Measurements from ENCODE around the gene EFTUD2.

EFTUD2 gene

GRCh38 chr17:44907729-44908470 lies 8.7 kb upstream of the EFTUD2 start:
- Histone ChIP-seq H3K4me2 (ENCODE audit: low read length) (no peak overlapping the region), H3K9ac (ENCODE audit: low read length) (no peak overlapping the region), H3K4me1 (ENCODE audit: insufficient read depth, low read length, severe bottlenecking) (peaks cover 6% of the 10 kb centered on the region), H2AFZ (ENCODE audit: low read length) (no peak overlapping the region), H3F3A (ENCODE audit: insufficient read depth, low read length) (no peaks in the 10 kb centered on the region), H3K27ac (ENCODE audit: low read depth, low read length, poor library complexity, severe bottlenecking) (no peak overlapping the region), H3K36me3 (ENCODE audit: insufficient read depth, low read length) (no peaks in the 10 kb centered on the region), H3K9me2 (ENCODE audit: low read depth, low read length) (no peaks in the 10 kb centered on the region), H4K20me1 (ENCODE audit: insufficient read depth, low read length) (no peaks in the 10 kb centered on the region), H3K27me3 (ENCODE audit: insufficient read depth, low read length) (peaks cover 10% of the 10 kb centered on the region), H3K4me3 (ENCODE audit: low read depth, low read length, poor library complexity, severe bottlenecking) (no peak overlapping the region), H3K9me3 (ENCODE audit: low read length) (no peaks in the 10 kb centered on the region), H3K79me2 (ENCODE audit: insufficient read depth, low read length) (no peaks in the 10 kb centered on the region)
- no peak for TF ChIP-seq CTCF (IDR thresholded peaks at IDR 0.05; ENCODE audit: low read length)
- TF ChIP-seq EZH2 (IDR thresholded peaks at IDR 0.05; ENCODE audit: borderline replicate concordance, low read length), result no peak

GRCh38 chr17:44906763-44907728 lies 7.8 kb upstream of the EFTUD2 start:
- H3K9me3 ChIP-seq (ENCODE audit: low read length), result no peaks in the 10 kb centered on the region
- H3F3A ChIP-seq (ENCODE audit: insufficient read depth, low read length), result no peaks in the 10 kb centered on the region
- no peaks in the 10 kb centered on the region for H3K79me2 ChIP-seq (ENCODE audit: insufficient read depth, low read length)
- no peak overlapping the region for H2AFZ ChIP-seq (ENCODE audit: low read length)
- H3K36me3 ChIP-seq (ENCODE audit: insufficient read depth, low read length), result no peaks in the 10 kb centered on the region
- no peak overlapping the region for H3K4me2 ChIP-seq (ENCODE audit: low read length)
- H3K27me3 ChIP-seq (ENCODE audit: insufficient read depth, low read length), result peaks cover 4% of the 10 kb centered on the region; the same call in 1 of the 2 replicates
- no peak overlapping the region for H3K4me3 ChIP-seq (ENCODE audit: low read depth, low read length, poor library complexity, severe bottlenecking)
- TF ChIP-seq EZH2 (IDR thresholded peaks at IDR 0.05; ENCODE audit: borderline replicate concordance, low read length) (no peak), CTCF (IDR thresholded peaks at IDR 0.05; ENCODE audit: low read length) (no peak)
- H3K4me1 ChIP-seq (ENCODE audit: insufficient read depth, low read length, severe bottlenecking), result peaks cover 6% of the 10 kb centered on the region
- no peaks in the 10 kb centered on the region for H3K9me2 ChIP-seq (ENCODE audit: low read depth, low read length)
- no peak overlapping the region for H3K27ac ChIP-seq (ENCODE audit: low read depth, low read length, poor library complexity, severe bottlenecking)
- no peaks in the 10 kb centered on the region for H4K20me1 ChIP-seq (ENCODE audit: insufficient read depth, low read length)
- no peak overlapping the region for H3K9ac ChIP-seq (ENCODE audit: low read length)

GRCh38 chr17:44906010-44906646 lies 6.9 kb upstream of the EFTUD2 start:
- Histone ChIP-seq H4K20me1 (ENCODE audit: insufficient read depth, low read length) (no peaks in the 10 kb centered on the region), H3K4me2 (ENCODE audit: low read length) (no peak overlapping the region), H3K79me2 (ENCODE audit: insufficient read depth, low read length) (no peaks in the 10 kb centered on the region), H3K9ac (ENCODE audit: low read length) (no peak overlapping the region), H3K4me3 (ENCODE audit: low read depth, low read length, poor library complexity, severe bottlenecking) (no peak overlapping the region), H3F3A (ENCODE audit: insufficient read depth, low read length) (no peaks in the 10 kb centered on the region), H3K4me1 (ENCODE audit: insufficient read depth, low read length, severe bottlenecking) (peaks cover 1% of the 10 kb centered on the region), H3K27me3 (ENCODE audit: insufficient read depth, low read length) (peaks cover 4% of the 10 kb centered on the region; the same call in 1 of the 2 replicates), H3K9me2 (ENCODE audit: low read depth, low read length) (no peaks in the 10 kb centered on the region), H3K36me3 (ENCODE audit: insufficient read depth, low read length) (no peaks in the 10 kb centered on the region), H3K27ac (ENCODE audit: low read depth, low read length, poor library complexity, severe bottlenecking) (no peak overlapping the region), H3K9me3 (ENCODE audit: low read length) (no peaks in the 10 kb centered on the region), H2AFZ (ENCODE audit: low read length) (no peak overlapping the region)
- no peak for TF ChIP-seq CTCF (IDR thresholded peaks at IDR 0.05; ENCODE audit: low read length)
